Transverse colon (tissue), 4 donors: ENCODE data around the gene VPS8.

ENCODE experiments used
- POLR2A ChIP-seq: fragments of 450-650 bp; IDR thresholded peaks from one replicate; pipeline ENCODE4 v1.6.1; 2016; ENCODE audit warnings: antibody characterized with exemption, mild to moderate bottlenecking, moderate library complexity
- POLR2AphosphoS5 ChIP-seq, 3 donors: sonication (generic); formaldehyde crosslinking; IDR thresholded peaks; one replicate each; pipeline ENCODE4 v1.6.1; 2016; ENCODE audit warnings: antibody characterized with exemption in 3 of 3
- TF ChIP-seq, protein P1 (sequence below), 5 experiments: fragments of 200-600 bp in 3 of 5; fragments of 450-650 bp in 2 of 5; sonication (generic) in 3 of 5; IDR thresholded peaks; 1 replicate in 2 of 5; 2 replicates in 3 of 5; pipeline ENCODE4 v1.5.1; 2016 to 2017; ENCODE audit warnings: antibody characterized with exemption in 5 of 5, inconsistent platforms in 3 of 5, mild to moderate bottlenecking in 2 of 5, moderate library complexity in 1 of 5

DNA sequence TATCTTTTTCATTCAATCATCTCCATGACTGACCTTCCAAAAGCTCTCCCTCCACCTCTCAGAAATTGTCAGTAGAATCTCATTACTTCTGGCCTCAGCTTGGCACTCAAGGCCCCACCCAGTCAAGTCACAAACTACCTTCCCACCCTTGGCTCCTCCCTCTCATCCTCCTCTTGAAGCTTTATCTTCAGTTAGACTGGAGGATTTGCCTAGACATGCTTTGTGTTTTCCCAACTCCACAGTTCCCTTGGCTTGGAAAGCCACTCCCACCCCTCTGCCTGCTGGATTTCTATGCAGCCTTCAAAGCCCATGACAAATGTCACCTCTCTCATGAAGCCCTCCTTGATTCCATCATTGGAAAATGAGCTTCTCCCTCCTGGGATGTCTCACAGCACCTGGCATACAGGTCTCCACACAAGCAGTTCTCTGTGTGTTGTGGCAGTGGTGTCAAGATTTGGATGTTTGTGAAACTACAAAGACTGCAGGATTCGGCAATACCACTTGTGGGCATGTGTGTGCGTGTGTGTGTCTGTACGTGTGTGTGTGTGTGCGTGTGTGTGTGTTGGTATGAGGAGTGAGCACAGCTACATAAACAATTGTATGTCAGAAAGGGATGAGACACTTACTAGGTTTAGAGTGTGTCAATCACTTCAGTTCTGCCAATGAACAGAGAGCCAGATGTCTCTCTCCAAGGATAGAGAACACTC is 45.3 kb upstream of the VPS8 start:
- TF ChIP-seq, protein P1, sequence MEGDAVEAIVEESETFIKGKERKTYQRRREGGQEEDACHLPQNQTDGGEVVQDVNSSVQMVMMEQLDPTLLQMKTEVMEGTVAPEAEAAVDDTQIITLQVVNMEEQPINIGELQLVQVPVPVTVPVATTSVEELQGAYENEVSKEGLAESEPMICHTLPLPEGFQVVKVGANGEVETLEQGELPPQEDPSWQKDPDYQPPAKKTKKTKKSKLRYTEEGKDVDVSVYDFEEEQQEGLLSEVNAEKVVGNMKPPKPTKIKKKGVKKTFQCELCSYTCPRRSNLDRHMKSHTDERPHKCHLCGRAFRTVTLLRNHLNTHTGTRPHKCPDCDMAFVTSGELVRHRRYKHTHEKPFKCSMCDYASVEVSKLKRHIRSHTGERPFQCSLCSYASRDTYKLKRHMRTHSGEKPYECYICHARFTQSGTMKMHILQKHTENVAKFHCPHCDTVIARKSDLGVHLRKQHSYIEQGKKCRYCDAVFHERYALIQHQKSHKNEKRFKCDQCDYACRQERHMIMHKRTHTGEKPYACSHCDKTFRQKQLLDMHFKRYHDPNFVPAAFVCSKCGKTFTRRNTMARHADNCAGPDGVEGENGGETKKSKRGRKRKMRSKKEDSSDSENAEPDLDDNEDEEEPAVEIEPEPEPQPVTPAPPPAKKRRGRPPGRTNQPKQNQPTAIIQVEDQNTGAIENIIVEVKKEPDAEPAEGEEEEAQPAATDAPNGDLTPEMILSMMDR (IDR thresholded peaks at IDR 0.05) = no peak
- TF ChIP-seq POLR2AphosphoS5 (IDR thresholded peaks at IDR 0.05) = no peak
- no peak for TF ChIP-seq POLR2A
